ENCODE results near the gene ADCY9.

The ADCY9 gene

GRCh38 chr16:4018391-4018790 is 97.9 kb downstream of the ADCY9 start:
- no peak for DNase-seq (ENCODE audit: extremely low spot score)
- POLR2A ChIA-PET, result no interaction called here
- CTCF ChIA-PET, result no interaction called here
- no peak for TF ChIP-seq CTCF (IDR thresholded peaks at IDR 0.05; ENCODE audit: control extremely low read depth, extremely low read depth, low read depth, missing control alignments)

DNA sequence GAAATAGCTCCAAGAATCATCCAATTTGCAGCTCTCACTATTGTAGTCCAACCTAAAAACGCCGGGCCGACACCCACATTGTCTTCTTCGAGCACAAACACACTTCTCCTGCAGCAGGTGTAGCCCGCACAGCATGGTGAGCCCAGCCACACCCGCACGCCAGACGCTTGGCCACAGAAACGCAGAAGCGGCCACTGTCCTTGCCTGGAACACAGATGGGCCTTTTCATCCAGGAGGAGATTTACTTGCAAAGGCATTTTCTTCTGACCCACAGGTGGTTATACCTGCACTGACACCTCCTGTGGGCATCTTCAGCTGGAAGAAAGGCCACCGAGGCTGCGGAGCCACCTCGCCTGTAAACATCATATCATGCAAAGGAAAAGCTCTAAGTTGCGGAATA is 98.4 kb downstream of the ADCY9 start:
- ChIA-PET POLR2A (no interaction called here), CTCF (interaction anchor here (1.3 kb wide), 1 partner anchor 236 kb away, joined by 4 read pairs; no protein-coding TSS in a partner anchor)
- no peak for DNase-seq (ENCODE audit: extremely low spot score)
- no peak for TF ChIP-seq CTCF (IDR thresholded peaks at IDR 0.05; ENCODE audit: control extremely low read depth, extremely low read depth, low read depth, missing control alignments)

DNA sequence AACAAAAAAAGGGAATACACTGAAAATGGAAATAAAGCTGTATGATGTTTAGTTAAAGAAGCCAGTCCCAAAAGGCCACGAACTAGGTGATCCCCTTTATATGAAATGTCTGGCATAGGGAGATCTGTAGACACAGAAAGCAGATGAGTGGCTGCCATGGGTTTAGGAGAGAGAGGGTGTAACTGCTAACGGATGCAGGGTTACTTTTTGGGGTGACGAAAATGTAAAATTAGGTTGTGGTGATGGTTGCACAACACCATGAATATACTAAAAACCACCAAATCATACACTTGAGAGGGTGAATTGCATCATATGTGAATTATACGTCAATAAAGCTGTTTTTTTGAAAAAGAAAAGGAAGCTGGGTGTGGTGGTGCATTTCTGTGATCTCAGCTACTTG is 99.6 kb downstream of the ADCY9 start:
- ChIA-PET CTCF (interaction anchor here (1.3 kb wide), 2 partner anchors 12 to 237 kb away, joined by 3 to 4 read pairs; no protein-coding TSS in a partner anchor), POLR2A (no interaction called here)
- DNase-seq (ENCODE audit: extremely low spot score), result no peak
- no peak for TF ChIP-seq CTCF (IDR thresholded peaks at IDR 0.05; ENCODE audit: control extremely low read depth, extremely low read depth, low read depth, missing control alignments)

DNA sequence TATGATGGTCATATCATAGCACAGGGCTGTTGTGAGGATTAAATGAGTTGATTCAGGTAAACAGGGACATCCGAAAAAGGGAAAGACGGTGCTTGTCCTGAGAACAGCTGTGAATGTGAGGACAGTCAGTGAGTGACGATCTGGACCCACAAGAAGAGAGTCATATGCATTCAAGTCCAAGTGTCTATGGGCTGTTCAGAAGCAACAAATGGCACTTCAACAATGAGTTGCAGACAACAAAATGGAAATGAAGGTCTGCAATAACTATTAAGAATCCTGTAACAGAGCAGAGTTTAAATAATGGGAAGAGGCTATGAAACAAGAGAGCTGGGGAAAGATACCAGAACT is 100.3 kb downstream of the ADCY9 start:
- no peak for DNase-seq (ENCODE audit: extremely low spot score)
- CTCF ChIA-PET, result interaction anchor here (1.3 to 1.4 kb wide), 2 partner anchors 13 to 76 kb away, joined by 3 read pairs; no protein-coding TSS in a partner anchor

DNA sequence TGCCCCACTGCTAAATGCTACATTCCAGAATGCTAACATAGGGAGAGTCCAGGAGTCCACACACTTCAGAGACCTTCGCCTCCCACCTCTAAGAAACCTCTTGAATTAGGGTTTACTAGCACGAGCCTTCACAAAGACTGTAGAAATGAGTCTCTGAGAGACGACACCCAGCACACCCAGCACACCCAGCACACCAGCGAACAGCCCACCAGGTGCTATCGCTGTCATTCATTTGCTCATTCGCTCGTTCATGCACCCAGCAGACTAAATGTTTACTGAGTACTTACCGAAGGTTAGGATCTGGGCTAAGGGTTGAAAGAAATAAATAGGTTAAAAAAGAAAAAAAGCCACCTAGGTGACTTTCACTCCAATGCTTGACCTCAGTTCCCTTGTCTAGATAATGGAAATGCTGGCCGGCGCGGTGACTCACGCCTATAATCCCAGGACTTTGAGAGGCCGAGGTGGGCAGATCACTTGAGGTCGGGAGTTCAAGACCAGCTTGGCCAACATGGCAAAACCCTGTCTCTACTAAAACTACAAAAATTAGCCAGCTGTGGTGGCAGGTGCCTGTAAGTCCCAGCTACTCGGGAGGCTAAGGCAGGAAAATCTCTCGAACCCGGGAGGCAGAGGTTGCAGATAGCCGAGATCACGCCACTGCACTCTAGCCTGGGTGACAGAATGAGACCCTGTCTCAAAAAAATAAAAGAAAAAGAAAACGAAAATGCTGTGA is 100.8 kb downstream of the ADCY9 start:
- CTCF ChIA-PET, result interaction anchor here (1.4 kb wide), 1 partner anchor 75 kb away, joined by 3 read pairs; no protein-coding TSS in a partner anchor
- no peak for DNase-seq (ENCODE audit: extremely low spot score)
- no peak for TF ChIP-seq CTCF (IDR thresholded peaks at IDR 0.05; ENCODE audit: control extremely low read depth, extremely low read depth, low read depth, missing control alignments)
- POLR2A ChIA-PET, result no interaction called here

More for the DNA sequence above, 100.3 kb downstream of the ADCY9 start:
- TF ChIP-seq CTCF (IDR thresholded peaks at IDR 0.05; ENCODE audit: control extremely low read depth, extremely low read depth, low read depth, missing control alignments), result no peak
- POLR2A ChIA-PET, result no interaction called here

GRCh38 chr16:4011940-4012629 is 104.2 kb downstream of the ADCY9 start:
- DNase-seq (ENCODE audit: extremely low spot score), result no peak
- ChIA-PET POLR2A (no interaction called here), CTCF (interaction anchor here (1.0 kb wide), 1 partner anchor 73 kb away, joined by 3 read pairs; no protein-coding TSS in a partner anchor)
- no peak for TF ChIP-seq CTCF (IDR thresholded peaks at IDR 0.05; ENCODE audit: control extremely low read depth, extremely low read depth, low read depth, missing control alignments)

Data from GM10248 (cell line).